NCI-H82 treated with DMSO at 0.1 percent for 48 hours (cell line): ENCODE measurements around the gene IRX5.
A peak's percentile ranks its signal among the peaks of the same experiment; 100 is the strongest.

Source experiments
- DNase-seq: peaks from one replicate; lab custom pipeline; 2025; ENCODE audit not compliant: unreplicated experiment; lab: John Stamatoyannopoulos, UW

The IRX5 gene

GRCh38 chr16:54930005-54930868, at the start of gene IRX5:
Gene IRX5 (plus strand): TSS chr16:54930865. CDS start chr16:54931199, 334 bp downstream.
- DNase-seq, result peak; percentile 6

- no peak for DNase-seq
Measured at GRCh38 chr16:54882556-54882955, 48.1 kb upstream of the IRX5 start.

GRCh38 chr16:54883358-54883757, 47.3 kb upstream of the IRX5 start:
- no peak for DNase-seq

- no peak for DNase-seq
Measured at GRCh38 chr16:54886078-54886477, 44.6 kb upstream of the IRX5 start.

GRCh38 chr16:54890381-54890780, 40.3 kb upstream of the IRX5 start:
- DNase-seq, result no peak

- DNase-seq, result peak; percentile 3
Measured at GRCh38 chr16:54891346-54891745, 39.3 kb upstream of the IRX5 start.

- DNase-seq, result no peak
Measured at GRCh38 chr16:54892981-54893380, 37.7 kb upstream of the IRX5 start.

GRCh38 chr16:54897930-54898329, 32.7 kb upstream of the IRX5 start:
- DNase-seq, result no peak

GRCh38 chr16:54901606-54902005, 29.1 kb upstream of the IRX5 start:
- no peak for DNase-seq

- no peak for DNase-seq
Measured at GRCh38 chr16:54903047-54903446, 27.6 kb upstream of the IRX5 start.

- no peak for DNase-seq
Measured at GRCh38 chr16:54911079-54911478, 19.6 kb upstream of the IRX5 start.

GRCh38 chr16:54912720-54913119, 17.9 kb upstream of the IRX5 start:
- no peak for DNase-seq

GRCh38 chr16:54921206-54921824, 9.3 kb upstream of the IRX5 start:
- DNase-seq, result no peak

- no peak for DNase-seq
Measured at GRCh38 chr16:54923055-54923473, 7.6 kb upstream of the IRX5 start.

GRCh38 chr16:54923988-54924387, 6.7 kb upstream of the IRX5 start:
- DNase-seq, result no peak

GRCh38 chr16:54926166-54926838, 4.4 kb upstream of the IRX5 start:
- DNase-seq, result no peak

- no peak for DNase-seq
Measured at GRCh38 chr16:54927125-54928015, 3.3 kb upstream of the IRX5 start.

GRCh38 chr16:54928016-54928356, 2.7 kb upstream of the IRX5 start:
- no peak for DNase-seq

- DNase-seq, result no peak
Measured at GRCh38 chr16:54928411-54929089, 2.1 kb upstream of the IRX5 start.
